ENCODE results near the gene RSRC1. TPM values are rescaled to one million over a fixed set of nuclear protein-coding genes. Genes with fewer than 3 reads are reported as not detected.

RSRC1 gene
- total and polyA plus RNA-seq, 2 of the 8 experiments (the other 6 are each of a cell fraction or from before 2014, with no cell fraction given): 2.0 to 27.9 TPM

DNA sequence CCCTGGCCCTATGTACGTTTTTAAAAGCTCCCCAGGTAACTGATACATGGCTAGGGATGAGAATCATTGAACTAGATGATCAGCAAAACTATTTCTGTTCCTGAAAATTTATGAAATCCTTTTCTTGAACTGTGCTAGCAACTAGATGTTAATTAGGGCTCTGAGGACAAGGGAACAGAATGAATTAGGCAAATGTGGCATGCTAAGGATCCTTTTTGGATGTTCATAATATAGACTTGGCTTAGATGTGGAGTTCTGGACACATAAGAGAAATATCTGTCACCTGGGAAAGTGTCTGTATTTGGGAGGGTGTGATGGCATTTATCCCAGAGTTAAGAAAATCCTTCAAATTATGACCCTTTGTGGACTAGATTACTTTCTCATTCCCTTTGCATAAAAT lies 71.2 kb downstream of the RSRC1 start:
- no peak overlapping the region for H3K56ac ChIP-seq (replicated peaks; ENCODE audit: insufficient read length, low read depth, low read length)
- H3K9me3 ChIP-seq (ENCODE audit: insufficient read depth in 2 of 2, low read depth in 1 of 2, low read length in 1 of 2): no peaks in the 10 kb centered on the region
- H2AFZ ChIP-seq (ENCODE audit: low read length): no peak overlapping the region
- H4K8ac ChIP-seq (ENCODE audit: extremely low read depth, insufficient read depth, low read length): no peak overlapping the region
- no peak overlapping the region for H4K91ac ChIP-seq (replicated peaks; ENCODE audit: insufficient read length, low read length)
- H3K23ac ChIP-seq (ENCODE audit: insufficient read length): no peak overlapping the region
- H3K23me2 ChIP-seq (ENCODE audit: low read depth, low read length): no peaks in the 10 kb centered on the region
- FAIRE-seq (no peak), DNase-seq (ENCODE audit: low read depth in 1 of 2, low spot score in 2 of 2) (no peak)
- no peak overlapping the region for H3K9ac ChIP-seq (replicated peaks in 1 of 4; ENCODE audit: extremely low read depth in 1 of 4, low read depth in 3 of 4, low read length in 3 of 4)
- no peak overlapping the region for H3K14ac ChIP-seq (ENCODE audit: insufficient read length)
- H2BK120ac ChIP-seq (replicated peaks; ENCODE audit: low read depth, low read length): no peak overlapping the region
- no peak overlapping the region for H2BK5ac ChIP-seq (ENCODE audit: low read depth, low read length)
- CTCF ChIA-PET (ENCODE audit: partially characterized antibody): interaction anchor here (0.6 to 0.7 kb wide), 2 partner anchors 132 to 478 kb away, joined by 3 read pairs; no protein-coding TSS in a partner anchor
- no peak overlapping the region for H2AK5ac ChIP-seq (ENCODE audit: low read depth, low read length)
- H3K4me3 ChIP-seq (ENCODE audit: extremely low read depth in 1 of 4, insufficient read depth in 2 of 4, low read depth in 3 of 4, low read length in 4 of 4): no peak overlapping the region
- no peaks in the 10 kb centered on the region for H4K20me1 ChIP-seq (replicated peaks in 1 of 2; ENCODE audit: control insufficient read depth in 1 of 2, insufficient read depth in 2 of 2, low read length in 2 of 2)
- no peak overlapping the region for H3K18ac ChIP-seq (ENCODE audit: extremely low read depth, low read length)
- no peaks in the 10 kb centered on the region for H3K79me1 ChIP-seq (ENCODE audit: low read depth, low read length)
- POLR2A ChIA-PET (ENCODE audit: partially characterized antibody): no interaction called here
- H3K27ac ChIP-seq (ENCODE audit: low read depth, low read length): no peak overlapping the region
- H3K27me3 ChIP-seq (replicated peaks in 1 of 4; ENCODE audit: control insufficient read depth in 3 of 4, extremely low read depth in 1 of 4, insufficient read depth in 3 of 4, low read length in 3 of 4): no peaks in the 10 kb centered on the region
- H2BK12ac ChIP-seq (ENCODE audit: low read depth, low read length): no peak overlapping the region
- H2BK15ac ChIP-seq (ENCODE audit: low read length): no peak overlapping the region
- no peak overlapping the region for H2BK20ac ChIP-seq (ENCODE audit: low read length)
- H3K4me1 ChIP-seq (replicated peaks in 1 of 4; ENCODE audit: control insufficient read depth in 3 of 4, insufficient read depth in 4 of 4, low read length in 3 of 4): no peaks in the 10 kb centered on the region
- WGBS, 2 experiments (ENCODE audit: extremely low coverage in 1 of 2, insufficient coverage in 1 of 2, insufficient read length in 1 of 2, insufficient replicate concordance in 2 of 2, low coverage in 1 of 2, low lambda C conversion rate in 2 of 2, missing lambda C conversion rate in 1 of 2): 100% methylated on average over 1 of the region's 1 CpG; no CpG with 5 or more reads in 1 of the 2 experiments
- H3K79me2 ChIP-seq (ENCODE audit: control insufficient read depth in 1 of 2, insufficient read depth in 2 of 2, low read length in 2 of 2): no peaks in the 10 kb centered on the region
- H3K4me2 ChIP-seq (ENCODE audit: insufficient read depth in 1 of 2, low read depth in 2 of 2, low read length in 2 of 2): no peak overlapping the region
- H4K5ac ChIP-seq (ENCODE audit: insufficient read length, low read depth, low read length): no peak overlapping the region
- H3K4ac ChIP-seq (replicated peaks; ENCODE audit: insufficient read length, low read depth, low read length): no peak overlapping the region
- no peaks in the 10 kb centered on the region for H3K36me3 ChIP-seq (ENCODE audit: control insufficient read depth in 2 of 4, insufficient read depth in 4 of 4, low read length in 3 of 4)
- TF ChIP-seq CEBPB (IDR thresholded peaks at IDR 0.05; ENCODE audit: low read depth, low read length): no peak
- no peak for TF ChIP-seq BRCA1 (IDR thresholded peaks at IDR 0.05; ENCODE audit: low read depth, low read length)
- no peak for TF ChIP-seq HDAC6 (IDR thresholded peaks at IDR 0.05; ENCODE audit: low read depth, low read length)
- no peak for TF ChIP-seq POLR2A (IDR thresholded peaks at IDR 0.05; ENCODE audit: control extremely low read depth in 1 of 2, low read depth in 2 of 2, low read length in 2 of 2)
- TF ChIP-seq BACH1 (IDR thresholded peaks at IDR 0.05; ENCODE audit: low read length): no peak
- no peak for TF ChIP-seq CBX8 (IDR thresholded peaks at IDR 0.05; ENCODE audit: borderline replicate concordance, low read depth, low read length)
- TF ChIP-seq TCF12 (IDR thresholded peaks at IDR 0.05; ENCODE audit: low read depth, low read length): no peak
- no peak for TF ChIP-seq GABPA (IDR thresholded peaks at IDR 0.05; ENCODE audit: borderline replicate concordance, insufficient read depth, low read length)
- TF ChIP-seq KDM4A (IDR thresholded peaks at IDR 0.05; ENCODE audit: low read depth, low read length, severe bottlenecking): no peak
- TF ChIP-seq RFX5 (IDR thresholded peaks at IDR 0.05; ENCODE audit: borderline replicate concordance, low read depth, low read length): no peak
- TF ChIP-seq CBX5 (IDR thresholded peaks at IDR 0.05; ENCODE audit: low read depth, low read length): no peak
- TF ChIP-seq SP4 (IDR thresholded peaks at IDR 0.05; ENCODE audit: low read length): no peak
- TF ChIP-seq ASH2L (IDR thresholded peaks at IDR 0.05; ENCODE audit: low read length): no peak
- TF ChIP-seq RAD21 (IDR thresholded peaks at IDR 0.05 in 1 of 2, conservative IDR thresholded peaks at IDR 0.05 in 1 of 2; ENCODE audit: low read depth in 2 of 2, low read length in 2 of 2): no peak

Measured in H1 (cell line).